Karpas-422 (cell line): Measurements from ENCODE around the gene TDP1. TPM values are rescaled to one million over a fixed set of nuclear protein-coding genes. Genes with fewer than 3 reads are reported as not detected.

Source experiments
- DNase-seq: peaks from one replicate; pipeline ENCODE4 v3.0.0-alpha.2; 2015
- H2AFZ ChIP-seq: fragments of 200-600 bp; sonication (generic); 2 replicates; pipeline ENCODE4 v1.6.1; 2014; ENCODE audit warnings: antibody characterized with exemption, low read length, mixed read lengths
- H3K27ac ChIP-seq: fragments of 200-600 bp; sonication (generic); 2 replicates; pipeline ENCODE4 v1.5.1; 2014; ENCODE audit warnings: mild to moderate bottlenecking, low read length, moderate library complexity
- H3K27me3 ChIP-seq: fragments of 200-600 bp; sonication (generic); 2 replicates; pipeline ENCODE4 v1.6.1; 2014; ENCODE audit warnings: low read length, mixed read lengths
- H3K36me3 ChIP-seq: fragments of 200-600 bp; sonication (generic); 2 replicates; pipeline ENCODE4 v1.6.1; 2014; ENCODE audit warnings: low read length, mixed read lengths; ENCODE audit not compliant: insufficient read depth
- H3K4me1 ChIP-seq: fragments of 200-600 bp; sonication (generic); 2 replicates; pipeline ENCODE4 v1.6.1; 2014; ENCODE audit warnings: mild to moderate bottlenecking, low read length, mixed read lengths
- H3K4me2 ChIP-seq: fragments of 200-600 bp; sonication (generic); 2 replicates; pipeline ENCODE4 v1.6.1; 2014; ENCODE audit warnings: low read length, low read depth, mild to moderate bottlenecking; ENCODE audit not compliant: poor library complexity, severe bottlenecking
- H3K4me3 ChIP-seq: fragments of 200-600 bp; sonication (generic); 2 replicates; pipeline ENCODE4 v1.5.1; 2014; ENCODE audit warnings: mild to moderate bottlenecking, antibody characterized with exemption, low read length, mixed read lengths
- H3K79me2 ChIP-seq: fragments of 200-600 bp; sonication (generic); 2 replicates; pipeline ENCODE4 v1.6.1; 2014; ENCODE audit warnings: mild to moderate bottlenecking, low read length, mixed read lengths
- H3K9ac ChIP-seq: fragments of 200-600 bp; sonication (generic); 2 replicates; pipeline ENCODE4 v1.6.0; 2014; ENCODE audit warnings: low read length
- H3K9me2 ChIP-seq: fragments of 200-600 bp; sonication (generic), shearing (Covaris generic); replicated peaks from 2 replicates; pipeline ENCODE4 v1.6.0; 2014; ENCODE audit warnings: mild to moderate bottlenecking, low read length, moderate library complexity; ENCODE audit not compliant: insufficient read depth
- H3K9me3 ChIP-seq: fragments of 300-700, 200-600 bp; sonication (generic); 2 replicates; pipeline ENCODE4 v1.6.1; 2014; ENCODE audit warnings: low read length, mixed read lengths
- H4K20me1 ChIP-seq: fragments of 200-600 bp; sonication (generic); 2 replicates; pipeline ENCODE4 v1.6.1; 2014; ENCODE audit warnings: mild to moderate bottlenecking, antibody characterized with exemption, low read length, low read depth; ENCODE audit not compliant: insufficient read depth
- total RNA-seq: library from RNA; depleted of rRNA; stranded (reverse); fragments of >200 nt; shearing (Covaris generic); gene quantifications from 2 replicates; pipeline ENCODE4 v1.2.3, GENCODE V29; 2014; ENCODE audit warnings: low replicate concordance

Gene TDP1
- total RNA-seq, 1 experiment from 2014 or later, result 85.9 TPM

- Histone ChIP-seq H3K4me3 (peak within 1 kb of the TSS; percentile 68), H3K9me2 (no peaks in the 10 kb centered on the region), H3K4me1 (peaks cover 38% of the 10 kb centered on the region), H3K9me3 (no peaks in the 10 kb centered on the region), H3K9ac (peak within 1 kb of the TSS; percentile 91), H3K79me2 (peaks cover 52% of the 10 kb centered on the region), H3K27me3 (no peaks in the 10 kb centered on the region), H4K20me1 (0 out of 2 replicates have a peak, but pooled peaks cover 5% of the 10 kb centered on the region), H3K4me2 (peak within 1 kb of the TSS; percentile 84), H2AFZ (peak within 1 kb of the TSS; percentile 93), H3K36me3 (peaks cover 50% of the 10 kb centered on the region), H3K27ac (peak within 1 kb of the TSS; percentile 44)
- DNase-seq, result peak; percentile 100
Observed at GRCh38 chr14:89954070-89955021, 1.4 kb upstream of the TDP1 start, which contains the start of gene EFCAB11. Gene EFCAB11 (minus strand): TSS chr14:89954730. CDS start chr14:89954660, 70 bp downstream.

GRCh38 chr14:89955022-89955744 lies 544 bp upstream of the TDP1 start:
- H3K27ac ChIP-seq, result peak overlapping the region; percentile 44
- no peak for DNase-seq
- H3K4me2 ChIP-seq, result peak overlapping the region; percentile 84
- peaks cover 60% of the 10 kb centered on the region for H3K79me2 ChIP-seq
- H2AFZ ChIP-seq, result peak overlapping the region; percentile 93
- no peaks in the 10 kb centered on the region for H3K9me2 ChIP-seq
- no peaks in the 10 kb centered on the region for H3K9me3 ChIP-seq
- H3K9ac ChIP-seq, result peak overlapping the region; percentile 91
- 0 out of 2 replicates have a peak, but pooled peaks cover 5% of the 10 kb centered on the region for H4K20me1 ChIP-seq
- peaks cover 38% of the 10 kb centered on the region for H3K4me1 ChIP-seq
- no peaks in the 10 kb centered on the region for H3K27me3 ChIP-seq
- peak overlapping the region; percentile 68 for H3K4me3 ChIP-seq
- H3K36me3 ChIP-seq, result peaks cover 45% of the 10 kb centered on the region

- Histone ChIP-seq H3K27ac (peak overlapping the region; percentile 78), H3K9me2 (no peaks in the 10 kb centered on the region), H3K4me2 (peak overlapping the region; percentile 84), H2AFZ (no peak overlapping the region), H3K4me1 (peaks cover 38% of the 10 kb centered on the region), H4K20me1 (0 out of 2 replicates have a peak, but pooled peaks cover 5% of the 10 kb centered on the region), H3K9me3 (no peaks in the 10 kb centered on the region), H3K79me2 (peaks cover 75% of the 10 kb centered on the region), H3K4me3 (peak overlapping the region; percentile 68), H3K9ac (peak overlapping the region; percentile 91), H3K36me3 (peaks cover 33% of the 10 kb centered on the region), H3K27me3 (no peaks in the 10 kb centered on the region)
- DNase-seq, result no peak
Observed at GRCh38 chr14:89956661-89957009, 908 bp downstream of the TDP1 start.

- Histone ChIP-seq H3K79me2 (peaks cover 82% of the 10 kb centered on the region), H3K27ac (no peak overlapping the region), H3K4me2 (peak overlapping the region; percentile 84), H3K9ac (peak overlapping the region; percentile 91), H3K27me3 (no peaks in the 10 kb centered on the region), H2AFZ (no peak overlapping the region), H3K36me3 (peaks cover 34% of the 10 kb centered on the region), H3K4me1 (peaks cover 38% of the 10 kb centered on the region), H3K9me2 (no peaks in the 10 kb centered on the region), H3K9me3 (no peaks in the 10 kb centered on the region), H3K4me3 (peak overlapping the region; percentile 68), H4K20me1 (0 out of 2 replicates have a peak, but pooled peaks cover 5% of the 10 kb centered on the region)
- DNase-seq, result no peak
Observed at GRCh38 chr14:89957376-89957775, 1.6 kb downstream of the TDP1 start.

- H3K4me1 ChIP-seq, result peaks cover 37% of the 10 kb centered on the region
- H3K27me3 ChIP-seq, result no peaks in the 10 kb centered on the region
- H2AFZ ChIP-seq, result no peak overlapping the region
- H3K79me2 ChIP-seq, result peaks cover 82% of the 10 kb centered on the region
- H3K36me3 ChIP-seq, result peaks cover 34% of the 10 kb centered on the region
- DNase-seq, result no peak
- H3K9me3 ChIP-seq, result no peaks in the 10 kb centered on the region
- H3K4me2 ChIP-seq, result peak overlapping the region; percentile 84
- no peak overlapping the region for H3K27ac ChIP-seq
- 0 out of 2 replicates have a peak, but pooled peaks cover 5% of the 10 kb centered on the region for H4K20me1 ChIP-seq
- no peak overlapping the region; the same call in 1 of the 2 replicates for H3K9ac ChIP-seq
- peak overlapping the region; percentile 68; the same call in 1 of the 2 replicates for H3K4me3 ChIP-seq
- no peaks in the 10 kb centered on the region for H3K9me2 ChIP-seq
Observed at GRCh38 chr14:89957791-89958190, 2.1 kb downstream of the TDP1 start.

GRCh38 chr14:89958966-89959365 lies 3.2 kb downstream of the TDP1 start:
- H3K9me3 ChIP-seq, result no peaks in the 10 kb centered on the region
- peaks cover 45% of the 10 kb centered on the region for H3K36me3 ChIP-seq
- H3K79me2 ChIP-seq, result peaks cover 82% of the 10 kb centered on the region
- no peak for DNase-seq
- H3K27ac ChIP-seq, result no peak overlapping the region
- H3K4me2 ChIP-seq, result no peak overlapping the region
- no peak overlapping the region for H3K4me3 ChIP-seq
- H3K27me3 ChIP-seq, result no peaks in the 10 kb centered on the region
- no peak overlapping the region for H3K9ac ChIP-seq
- no peaks in the 10 kb centered on the region for H3K9me2 ChIP-seq
- H3K4me1 ChIP-seq, result peaks cover 26% of the 10 kb centered on the region
- no peak overlapping the region for H2AFZ ChIP-seq
- 0 out of 2 replicates have a peak, but pooled peaks cover 14% of the 10 kb centered on the region for H4K20me1 ChIP-seq

- H3K27ac ChIP-seq, result no peak overlapping the region
- H2AFZ ChIP-seq, result no peak overlapping the region
- H3K9ac ChIP-seq, result no peak overlapping the region
- H4K20me1 ChIP-seq, result 0 out of 2 replicates have a peak, but pooled peaks cover 16% of the 10 kb centered on the region
- H3K36me3 ChIP-seq, result peaks cover 55% of the 10 kb centered on the region
- no peaks in the 10 kb centered on the region for H3K9me2 ChIP-seq
- H3K79me2 ChIP-seq, result peaks cover 91% of the 10 kb centered on the region
- H3K9me3 ChIP-seq, result no peaks in the 10 kb centered on the region
- H3K4me3 ChIP-seq, result no peak overlapping the region
- no peak for DNase-seq
- H3K4me2 ChIP-seq, result no peak overlapping the region
- no peaks in the 10 kb centered on the region for H3K27me3 ChIP-seq
- peaks cover 24% of the 10 kb centered on the region for H3K4me1 ChIP-seq
Observed at GRCh38 chr14:89959853-89960445, 4.2 kb downstream of the TDP1 start.
